GM18520 (cell line): Measurements from ENCODE around the gene ZNF488.
"Not testable (repeated sequence)": the region's sequence is repeated elsewhere in the genome, so short reads cannot be mapped to it uniquely, and the experiment has no call there.

Experiments used
- ATAC-seq: cut with Tn5 transposase; IDR thresholded peaks from one replicate; pipeline ENCODE4 v1.9.1; 2021; ENCODE audit not compliant: unreplicated experiment

The ZNF488 gene

GRCh38 chr10:47410271-47410670 is 26.2 kb upstream of the ZNF488 start:
- ATAC-seq = no peak

GRCh38 chr10:47409866-47410256 is 25.8 kb upstream of the ZNF488 start:
- no peak for ATAC-seq

- no peak for ATAC-seq
Measured at GRCh38 chr10:47409171-47409865, 25.2 kb upstream of the ZNF488 start.

GRCh38 chr10:47408606-47409005 is 24.5 kb upstream of the ZNF488 start:
- ATAC-seq = no peak

- ATAC-seq = no peak
Measured at GRCh38 chr10:47406870-47407691, 23.0 kb upstream of the ZNF488 start.

GRCh38 chr10:47406548-47406869 is 22.4 kb upstream of the ZNF488 start:
- ATAC-seq = no peak

- ATAC-seq = no peak
Measured at GRCh38 chr10:47405857-47406547, 21.9 kb upstream of the ZNF488 start.

- ATAC-seq = no peak
Measured at GRCh38 chr10:47404937-47405336, 20.8 kb upstream of the ZNF488 start.

- ATAC-seq = no peak
Measured at GRCh38 chr10:47404446-47404845, 20.4 kb upstream of the ZNF488 start.

GRCh38 chr10:47403446-47404318 is 19.6 kb upstream of the ZNF488 start:
- ATAC-seq = no peak

- no peak for ATAC-seq
Measured at GRCh38 chr10:47402641-47403301, 18.7 kb upstream of the ZNF488 start.

GRCh38 chr10:47401874-47402640 is 18.0 kb upstream of the ZNF488 start:
- ATAC-seq = no peak

- no peak for ATAC-seq
Measured at GRCh38 chr10:47401210-47401609, 17.1 kb upstream of the ZNF488 start.

GRCh38 chr10:47400786-47401185 is 16.7 kb upstream of the ZNF488 start:
- no peak for ATAC-seq

GRCh38 chr10:47400251-47400650 is 16.2 kb upstream of the ZNF488 start:
- no peak for ATAC-seq

- no peak for ATAC-seq
Measured at GRCh38 chr10:47397256-47397655, 13.2 kb upstream of the ZNF488 start.

GRCh38 chr10:47396311-47396717 is 12.2 kb upstream of the ZNF488 start:
- ATAC-seq = no peak

- ATAC-seq = no peak
Measured at GRCh38 chr10:47389619-47390018, 5.5 kb upstream of the ZNF488 start.

GRCh38 chr10:47388879-47389278 is 4.8 kb upstream of the ZNF488 start:
- ATAC-seq = no peak

GRCh38 chr10:47386104-47386503 is 2.0 kb upstream of the ZNF488 start:
- not testable (repeated sequence) for ATAC-seq
